Left lung (tissue), 10 donors: ENCODE measurements around the gene SNIP1. TPM values are rescaled to one million over a fixed set of nuclear protein-coding genes. Genes with fewer than 3 reads are reported as not detected.
"Not testable (repeated sequence)": the region's sequence is repeated elsewhere in the genome, so short reads cannot be mapped to it uniquely, and the experiment has no call there.

Source experiments
- ATAC-seq: fragments of 200-7000 bp; cut with Tn5 transposase; one replicate; pipeline ENCODE4 v1.9.1; 2020; ENCODE audit warnings: moderate library complexity
- DNase-seq, 4 donors: peaks; one replicate each; pipeline ENCODE4 v3.0.0-alpha.2; 2013 to 2020
- H3K27ac ChIP-seq, 2 donors: fragments of 200-600 bp; sonication (generic) in 1 of 2; one replicate each; pipeline versions ENCODE4 v1.5.0 to v1.8.0; 2020 to 2021
- H3K27me3 ChIP-seq, 2 donors: fragments of 200-600 bp; sonication (generic) in 1 of 2; one replicate each; pipeline versions ENCODE4 v1.5.0 to v1.8.0; 2020 to 2021
- H3K36me3 ChIP-seq, 2 donors: fragments of 200-600 bp; sonication (generic) in 1 of 2; one replicate each; pipeline versions ENCODE4 v1.5.0 to v1.8.0; 2020 to 2021
- H3K4me1 ChIP-seq, 2 donors: fragments of 200-600 bp; one replicate each; pipeline ENCODE4 v1.8.0; 2021
- H3K4me3 ChIP-seq, 2 donors: fragments of 200-600 bp; sonication (generic) in 1 of 2; one replicate each; pipeline versions ENCODE4 v1.5.0 to v1.8.0; 2020 to 2021; ENCODE audit warnings: mild to moderate bottlenecking in 1 of 2
- H3K9me3 ChIP-seq, 2 donors: fragments of 200-600 bp; sonication (generic) in 1 of 2; one replicate each; pipeline versions ENCODE4 v1.5.0 to v1.8.0; 2020 to 2021
- CTCF ChIP-seq, 2 donors: fragments of 200-600 bp; sonication (generic) in 1 of 2; IDR thresholded peaks; one replicate each; pipeline versions ENCODE4 v1.5.0 to v1.8.0; 2021; ENCODE audit warnings: antibody characterized with exemption in 2 of 2
- intact Hi-C, 2 donors: fragments of 100-400 bp; cut with DNase I; formaldehyde crosslinking; loops; one replicate each; pipeline versions ENCODE4 v1.11.2 to v1.14.2; 2022
- polyA plus RNA-seq, 6 donors: library from polyadenylated mRNA; unstranded; fragments of 120-200 nt; gene quantifications; one replicate each; pipeline ENCODE4 v1.2.1, GENCODE V29; 2013; ENCODE audit not compliant: insufficient read length in 6 of 6
- total RNA-seq, 2 donors: library from RNA; stranded (reverse); fragmentation: NEBNext Ultra II Directional; extraction: Animal tissue kit (Norgen Biotek cat#: 25700); gene quantifications; one replicate each; pipeline ENCODE4 v1.2.1, GENCODE V29; 2021
- donor health status: DM: no; HTN: yes; CAD: no.
- donor health status: DM: no; HTN: no; CAD: no.

The SNIP1 gene
- total and polyA plus RNA-seq, 8 donors, result 12.3 to 17.3 (median 13.8) TPM

- Histone ChIP-seq H3K27ac (peak overlapping the region; percentile 61 to 67), H3K36me3 (peaks cover 0 to 34% of the 10 kb centered on the region in 2 donors), H3K4me3 (no peak overlapping the region), H3K4me1 (peaks cover 0 to 9% of the 10 kb centered on the region in 2 donors), H3K9me3 (no peaks in the 10 kb centered on the region), H3K27me3 (no peaks in the 10 kb centered on the region)
- intact Hi-C loops, result no loop called here
- ATAC-seq (no peak), DNase-seq (no peak)
- no peak for TF ChIP-seq CTCF (IDR thresholded peaks at IDR 0.05)
These were observed 20.6 kb downstream of the SNIP1 start for GRCh38 chr1:37533317-37534093.

DNA sequence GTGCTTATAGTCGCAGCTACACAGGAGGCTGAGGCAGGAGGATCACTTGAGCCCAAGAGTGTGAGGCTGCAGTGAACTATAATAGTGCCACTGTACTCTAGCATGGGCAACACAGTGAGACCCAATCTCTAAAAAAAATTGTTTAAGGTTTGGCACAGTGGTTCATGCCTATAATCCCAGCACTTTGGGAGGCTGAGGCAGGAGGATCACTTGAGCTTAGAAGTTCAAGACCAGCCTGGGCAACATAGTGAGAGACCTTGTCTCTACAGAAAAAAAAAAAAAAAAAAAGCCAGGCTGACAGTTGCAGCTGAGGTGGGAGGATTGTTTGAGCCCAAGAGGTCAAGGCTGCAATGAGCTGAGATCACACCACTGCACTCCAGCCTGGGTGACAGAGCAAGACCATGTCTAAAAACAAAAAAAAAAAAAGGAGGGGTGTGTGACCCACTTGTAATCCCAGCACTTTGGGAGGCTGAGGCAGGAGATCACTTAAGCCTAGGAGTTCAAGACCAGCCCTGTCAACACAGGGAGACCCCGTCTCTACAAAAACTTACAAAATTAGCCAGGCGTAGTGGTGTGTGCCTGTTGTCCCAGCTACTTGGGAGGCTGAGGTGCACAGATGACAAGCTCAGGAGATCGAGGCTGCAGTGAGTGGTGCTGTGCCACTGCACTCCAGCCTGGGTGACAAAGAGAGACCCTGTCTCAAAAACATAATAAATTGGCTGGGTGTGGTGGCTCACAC is 21.5 kb downstream of the SNIP1 start:
- DNase-seq, ATAC-seq, H3K9me3 ChIP-seq, H3K27me3 ChIP-seq, H3K4me1 ChIP-seq, H3K27ac ChIP-seq, H3K4me3 ChIP-seq, intact Hi-C loops: not testable (repeated sequence)
- peaks cover 0 to 25% of the 10 kb centered on the region in 2 donors for H3K36me3 ChIP-seq

DNA sequence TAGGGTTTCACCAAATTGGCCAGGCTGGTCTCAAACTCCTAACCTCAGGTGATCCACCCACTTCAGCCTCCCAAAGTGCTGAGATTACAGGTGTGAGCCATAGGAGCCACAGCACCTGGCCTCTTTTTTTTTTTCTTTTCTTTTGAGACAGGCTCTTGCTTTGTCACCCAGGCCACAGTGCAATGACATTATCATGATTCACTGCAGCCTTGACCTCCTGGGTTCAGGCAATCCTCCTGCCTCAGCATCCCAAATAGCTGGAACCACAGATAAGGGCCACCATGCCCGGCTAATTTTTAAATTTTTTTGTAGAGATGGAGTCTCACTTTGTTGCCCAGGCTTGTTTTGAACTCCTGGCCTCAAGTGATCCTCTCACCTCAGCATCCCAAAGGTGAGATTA is 24.2 kb downstream of the SNIP1 start:
- H3K4me1 ChIP-seq, intact Hi-C loops, H3K36me3 ChIP-seq, H3K4me3 ChIP-seq, H3K9me3 ChIP-seq, DNase-seq, H3K27me3 ChIP-seq, H3K27ac ChIP-seq, ATAC-seq: not testable (repeated sequence)

- peaks cover 0 to 7% of the 10 kb centered on the region in 2 donors for H3K4me1 ChIP-seq
- H3K4me3 ChIP-seq, result no peak overlapping the region
- ATAC-seq (no peak), DNase-seq (no peak)
- no peaks in the 10 kb centered on the region for H3K27me3 ChIP-seq
- H3K9me3 ChIP-seq, result no peaks in the 10 kb centered on the region
- no peak for TF ChIP-seq CTCF (IDR thresholded peaks at IDR 0.05)
- no peaks in the 10 kb centered on the region for H3K36me3 ChIP-seq
- H3K27ac ChIP-seq, result no peak overlapping the region
- intact Hi-C loops, result no loop called here
These were observed 34.5 kb downstream of the SNIP1 start for GRCh38 chr1:37519613-37520012.

DNA sequence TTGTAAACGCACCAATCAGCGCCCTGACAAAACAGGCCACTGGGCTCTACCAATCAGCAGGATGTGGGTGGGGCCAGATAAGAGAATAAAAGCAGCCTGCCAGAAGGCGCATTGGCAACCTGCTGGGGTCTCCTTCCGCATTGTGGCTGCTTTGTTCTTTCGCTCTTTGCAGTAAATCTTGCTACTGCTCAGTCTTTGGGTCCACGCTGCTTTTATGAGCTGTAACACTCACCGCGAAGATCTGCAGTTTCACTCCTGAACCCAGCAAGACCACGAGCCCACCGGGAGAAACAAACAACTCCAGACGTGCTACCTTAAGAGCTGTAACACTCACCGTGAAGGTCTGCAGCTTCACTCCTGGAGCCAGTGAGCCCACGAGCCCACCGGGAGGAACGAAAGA is 35.2 kb downstream of the SNIP1 start:
- ATAC-seq, H3K4me1 ChIP-seq, H3K4me3 ChIP-seq, H3K36me3 ChIP-seq, H3K9me3 ChIP-seq, H3K27ac ChIP-seq, DNase-seq, intact Hi-C loops, H3K27me3 ChIP-seq: not testable (repeated sequence)

DNA sequence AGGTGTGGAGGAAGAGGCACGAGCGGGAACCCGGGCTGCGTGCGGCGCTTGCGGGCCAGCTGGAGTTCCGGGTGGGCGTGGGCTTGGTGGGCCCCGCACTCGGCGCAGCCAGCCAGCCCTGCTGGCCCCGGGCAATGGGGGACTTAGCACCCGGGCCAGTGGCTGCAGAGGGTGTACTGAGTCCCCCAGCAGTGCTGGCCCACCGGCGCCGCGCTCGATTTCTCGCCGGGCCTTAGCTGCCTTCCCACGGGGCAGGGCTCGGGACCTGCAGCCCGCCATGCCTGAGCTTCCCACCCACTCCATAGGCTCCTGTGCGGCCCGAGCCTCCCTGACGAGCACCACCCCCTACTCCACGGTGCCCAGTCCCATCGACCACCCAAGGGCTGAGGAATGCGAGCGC is 35.9 kb downstream of the SNIP1 start:
- H3K4me1 ChIP-seq, result peaks cover 5 to 16% of the 10 kb centered on the region in 2 donors
- DNase-seq, intact Hi-C loops, H3K36me3 ChIP-seq, H3K9me3 ChIP-seq, H3K4me3 ChIP-seq, ATAC-seq, H3K27me3 ChIP-seq, H3K27ac ChIP-seq: not testable (repeated sequence)

- Histone ChIP-seq H3K9me3 (no peaks in the 10 kb centered on the region), H3K4me3 (no peak overlapping the region), H3K27ac (no peak overlapping the region), H3K27me3 (no peaks in the 10 kb centered on the region), H3K36me3 (peaks cover 0 to 4% of the 10 kb centered on the region in 2 donors), H3K4me1 (peaks cover 8 to 22% of the 10 kb centered on the region in 2 donors)
- intact Hi-C loops, result no loop called here
- TF ChIP-seq CTCF (IDR thresholded peaks at IDR 0.05), result no peak
- no peak for ATAC-seq
- DNase-seq, result no peak
These were observed 36.5 kb downstream of the SNIP1 start for GRCh38 chr1:37517569-37517968.
